Stimulated activated naive CD8-positive, alpha-beta T cell treated with anti-CD3 and anti-CD28 coated beads, Interleukin-15, amount 100 ng/mL, for 72 hours (primary cell): ENCODE data around the gene ZRANB1.

Experiments
- ATAC-seq: fragments of 150-1000 bp; cut with Tn5 transposase; 2 replicates; pipeline ENCODE4 v1.10.0; 2021; ENCODE audit warnings: mild to moderate bottlenecking, moderate library complexity
- DNase-seq, 2 donors: peaks; one replicate each; pipeline ENCODE4 v3.0.0; 2021 to 2022
- H3K27ac Mint-ChIP-seq, 2 donors: one replicate each; pipeline ENCODE4 v1.8.0; 2022; ENCODE audit warnings: mild to moderate bottlenecking in 2 of 2, mixed read lengths in 2 of 2, moderate library complexity in 2 of 2
- H3K27me3 Mint-ChIP-seq: one replicate; pipeline ENCODE4 v1.8.0; 2022; ENCODE audit warnings: mixed read lengths
- H3K4me1 Mint-ChIP-seq: one replicate; pipeline ENCODE4 v1.8.0; 2022; ENCODE audit warnings: mild to moderate bottlenecking, mixed read lengths
- H3K4me3 Mint-ChIP-seq, 2 donors: one replicate each; pipeline ENCODE4 v1.8.0; 2022; ENCODE audit warnings: mild to moderate bottlenecking in 2 of 2, mixed read lengths in 2 of 2, moderate library complexity in 1 of 2
- H3K9me3 Mint-ChIP-seq, 2 donors: one replicate each; pipeline ENCODE4 v1.8.0; 2022; ENCODE audit warnings: mixed read lengths in 2 of 2

The ZRANB1 gene

GRCh38 chr10:124992462-124993344, 50.8 kb downstream of the ZRANB1 start:
- H3K4me3 Mint-ChIP-seq = no peak overlapping the region
- no peaks in the 10 kb centered on the region for H3K9me3 Mint-ChIP-seq
- H3K4me1 Mint-ChIP-seq = no peaks in the 10 kb centered on the region
- H3K27ac Mint-ChIP-seq = no peak overlapping the region
- no peaks in the 10 kb centered on the region for H3K27me3 Mint-ChIP-seq
- ATAC-seq (peak; percentile 50), DNase-seq (peak; percentile 15 to 28)

GRCh38 chr10:124993345-124993708, 51.4 kb downstream of the ZRANB1 start:
- no peak for DNase-seq
- no peaks in the 10 kb centered on the region for H3K9me3 Mint-ChIP-seq
- H3K27ac Mint-ChIP-seq = no peak overlapping the region
- H3K27me3 Mint-ChIP-seq = no peaks in the 10 kb centered on the region
- H3K4me3 Mint-ChIP-seq = no peak overlapping the region
- H3K4me1 Mint-ChIP-seq = no peaks in the 10 kb centered on the region
- no peak for ATAC-seq

- ATAC-seq (no peak), DNase-seq (no peak)
- Mint-ChIP-seq H3K9me3 (no peaks in the 10 kb centered on the region), H3K4me3 (no peak overlapping the region), H3K4me1 (no peaks in the 10 kb centered on the region), H3K27ac (peak overlapping the region in 1 of 2 donors; percentile 42), H3K27me3 (no peaks in the 10 kb centered on the region)
These were observed 52.0 kb downstream of the ZRANB1 start for GRCh38 chr10:124993736-124994451.

- Mint-ChIP-seq H3K27ac (no peak overlapping the region), H3K4me1 (peaks cover 1% of the 10 kb centered on the region), H3K4me3 (no peak overlapping the region), H3K27me3 (no peaks in the 10 kb centered on the region), H3K9me3 (no peaks in the 10 kb centered on the region)
- DNase-seq = no peak
- no peak for ATAC-seq
These were observed 52.9 kb downstream of the ZRANB1 start for GRCh38 chr10:124994573-124995473.

- no peak for ATAC-seq
- Mint-ChIP-seq H3K27me3 (no peaks in the 10 kb centered on the region), H3K9me3 (no peaks in the 10 kb centered on the region), H3K27ac (no peak overlapping the region), H3K4me1 (peaks cover 9% of the 10 kb centered on the region), H3K4me3 (no peak overlapping the region)
- no peak for DNase-seq
These were observed 53.7 kb downstream of the ZRANB1 start for GRCh38 chr10:124995605-124996004.

GRCh38 chr10:124996127-124996853, 54.4 kb downstream of the ZRANB1 start:
- ATAC-seq (no peak), DNase-seq (no peak)
- H3K27ac Mint-ChIP-seq = no peak overlapping the region
- no peak overlapping the region for H3K4me3 Mint-ChIP-seq
- no peaks in the 10 kb centered on the region for H3K9me3 Mint-ChIP-seq
- H3K27me3 Mint-ChIP-seq = no peaks in the 10 kb centered on the region
- H3K4me1 Mint-ChIP-seq = peaks cover 9% of the 10 kb centered on the region

DNA sequence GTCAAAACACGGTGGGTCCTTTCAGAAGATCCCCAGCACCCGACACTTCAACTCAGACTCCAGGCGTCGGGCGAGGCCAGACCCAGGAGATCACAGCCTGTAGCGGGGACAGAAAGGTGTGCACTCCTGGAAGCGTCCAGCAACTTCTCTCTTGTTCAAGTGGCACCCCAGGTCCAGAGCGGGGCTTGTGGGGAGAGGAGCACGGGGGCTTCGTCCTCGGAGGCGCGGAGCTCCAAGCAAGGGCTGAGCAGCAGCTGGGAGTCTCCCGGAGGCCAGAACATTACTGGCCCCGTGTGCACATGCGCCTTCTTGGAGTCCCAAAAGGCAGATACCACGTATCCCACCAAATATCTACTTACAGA, 54.9 kb downstream of the ZRANB1 start:
- ATAC-seq (no peak), DNase-seq (no peak)
- Mint-ChIP-seq H3K27me3 (no peaks in the 10 kb centered on the region), H3K9me3 (no peaks in the 10 kb centered on the region), H3K27ac (no peak overlapping the region), H3K4me3 (no peak overlapping the region), H3K4me1 (peaks cover 9% of the 10 kb centered on the region)

DNA sequence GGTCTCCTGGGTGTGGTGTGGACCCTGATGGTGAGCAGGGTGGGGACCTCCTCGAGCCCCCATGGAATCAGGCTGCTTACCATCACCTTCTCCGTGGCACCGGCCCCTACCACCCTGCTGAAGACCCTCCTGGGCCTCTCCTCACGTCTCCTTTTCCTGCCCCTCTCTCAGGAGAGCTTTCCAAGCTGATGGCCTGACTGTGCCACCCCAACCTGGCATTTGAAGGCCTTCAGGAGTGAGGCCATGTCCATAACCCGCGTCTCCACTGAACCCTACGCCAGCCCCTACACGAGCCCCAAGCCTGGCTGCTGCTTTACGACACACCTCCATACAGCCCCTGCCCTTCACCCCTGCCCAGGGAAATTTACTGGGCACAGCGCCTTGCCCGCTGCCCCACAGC, 55.4 kb downstream of the ZRANB1 start:
- Mint-ChIP-seq H3K27me3 (no peaks in the 10 kb centered on the region), H3K4me1 (peaks cover 9% of the 10 kb centered on the region), H3K4me3 (no peak overlapping the region), H3K27ac (no peak overlapping the region), H3K9me3 (no peaks in the 10 kb centered on the region)
- ATAC-seq (peak; percentile 1), DNase-seq (no peak)

GRCh38 chr10:124997771-124998623, 56.1 kb downstream of the ZRANB1 start:
- Mint-ChIP-seq H3K27ac (no peak overlapping the region), H3K4me1 (peaks cover 9% of the 10 kb centered on the region), H3K4me3 (no peak overlapping the region), H3K27me3 (peaks cover 4% of the 10 kb centered on the region), H3K9me3 (no peaks in the 10 kb centered on the region)
- peak in 1 of 2 donors; percentile 6 for DNase-seq
- peak; percentile 15 for ATAC-seq

DNA sequence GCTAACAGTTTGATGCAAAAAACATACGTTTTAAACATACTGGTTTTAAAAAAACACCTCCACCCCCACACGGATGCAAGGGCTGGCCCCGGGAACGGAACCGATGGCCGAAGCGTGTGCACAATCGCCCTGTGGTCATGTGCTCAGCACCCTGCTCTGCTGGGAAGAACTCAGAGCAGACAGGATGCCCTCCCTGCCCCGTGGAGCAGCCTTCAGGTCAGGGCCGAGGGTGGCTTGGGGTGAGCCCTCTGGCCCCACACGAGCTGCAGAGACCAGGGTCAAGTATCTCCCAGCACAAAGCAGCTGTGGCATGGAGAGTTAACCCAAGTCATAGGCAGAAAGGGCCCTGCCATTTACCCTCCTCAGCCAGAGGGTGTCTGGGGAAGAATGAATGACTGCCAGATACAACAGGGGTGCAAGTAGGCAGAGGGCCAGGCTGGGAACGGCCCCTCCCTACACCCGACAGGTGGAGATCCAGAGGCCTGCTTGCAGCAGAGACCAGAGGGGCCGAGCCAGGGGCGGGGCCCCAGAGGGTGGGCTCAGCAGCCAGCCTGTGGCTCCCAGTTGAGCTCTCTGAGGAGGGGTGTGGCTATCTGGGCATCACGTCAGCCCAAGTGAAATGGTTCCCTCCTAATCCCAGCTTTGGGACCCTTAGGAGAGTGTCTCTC, 56.8 kb downstream of the ZRANB1 start:
- no peaks in the 10 kb centered on the region for H3K9me3 Mint-ChIP-seq

DNA sequence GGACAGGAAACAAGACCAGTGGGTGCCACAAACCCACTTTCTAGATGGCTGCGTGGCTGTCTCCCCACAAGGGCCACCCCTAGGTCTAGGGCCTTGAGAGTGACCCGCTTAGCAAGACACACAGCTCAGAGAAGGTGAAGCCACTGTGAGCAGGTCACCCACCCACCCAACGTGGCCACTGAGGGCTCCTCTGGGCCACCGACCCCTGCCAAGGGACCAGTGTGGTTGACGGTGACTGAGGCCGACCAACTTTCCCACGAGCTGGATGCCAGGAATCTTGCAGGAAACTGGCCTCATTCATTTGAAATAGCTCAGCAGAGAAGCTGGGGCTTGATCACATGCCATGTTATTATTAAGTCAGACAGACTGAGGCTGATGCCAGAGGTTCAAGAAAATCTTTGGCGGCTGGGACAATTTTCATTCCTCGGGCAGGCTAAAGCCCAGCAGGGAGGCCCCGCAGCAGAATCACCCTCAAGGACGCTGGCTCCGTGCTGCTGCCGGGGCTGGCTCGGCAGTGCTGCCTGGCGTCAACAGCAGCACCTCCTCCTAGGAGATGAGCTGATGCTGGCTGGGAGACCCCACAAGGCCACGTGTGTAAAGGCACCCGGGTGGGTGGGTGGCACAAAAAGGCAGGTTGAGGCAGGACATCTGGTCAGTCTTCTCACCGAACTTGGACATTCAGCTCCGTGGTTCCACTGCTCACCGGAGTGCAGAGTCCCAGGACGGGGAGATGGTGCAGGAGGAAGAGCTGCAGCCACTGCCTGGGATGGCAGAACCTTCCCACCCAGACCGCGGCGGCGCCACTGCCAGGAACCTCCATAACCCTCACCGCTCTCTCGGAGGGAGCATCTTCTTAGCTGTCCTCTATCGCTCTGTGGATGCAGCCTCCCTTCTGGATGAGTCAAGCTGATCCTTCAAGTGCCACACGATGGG, 57.8 kb downstream of the ZRANB1 start:
- H3K27me3 Mint-ChIP-seq = peaks cover 7% of the 10 kb centered on the region
- ATAC-seq (no peak), DNase-seq (peak in 1 of 2 donors; percentile 5)
- no peak overlapping the region for H3K4me3 Mint-ChIP-seq
- no peak overlapping the region for H3K27ac Mint-ChIP-seq
- no peaks in the 10 kb centered on the region for H3K9me3 Mint-ChIP-seq
- peaks cover 9% of the 10 kb centered on the region for H3K4me1 Mint-ChIP-seq

More for the DNA sequence above, 56.8 kb downstream of the ZRANB1 start:
- ATAC-seq (no peak), DNase-seq (peak in 1 of 2 donors; percentile 6)
- Mint-ChIP-seq H3K27me3 (peaks cover 7% of the 10 kb centered on the region), H3K27ac (no peak overlapping the region), H3K4me3 (no peak overlapping the region), H3K4me1 (peaks cover 9% of the 10 kb centered on the region)

- no peaks in the 10 kb centered on the region for H3K9me3 Mint-ChIP-seq
- H3K4me3 Mint-ChIP-seq = no peak overlapping the region
- no peak overlapping the region for H3K27ac Mint-ChIP-seq
- peaks cover 9% of the 10 kb centered on the region for H3K4me1 Mint-ChIP-seq
- H3K27me3 Mint-ChIP-seq = peaks cover 7% of the 10 kb centered on the region
- peak in 1 of 2 donors; percentile 8 for DNase-seq
- no peak for ATAC-seq
These were observed 58.7 kb downstream of the ZRANB1 start for GRCh38 chr10:125000366-125001312.
